OCI-LY7 (cell line): Measurements from ENCODE around the gene NCAM2. TPM values are rescaled to one million over a fixed set of nuclear protein-coding genes. Genes with fewer than 3 reads are reported as not detected.

Experiments
- BruUV-seq: library from RNA; stranded (reverse); fragments of 400-500 nt; replicated peaks from 2 replicates; lab custom pipeline; 2021; lab: Mats Ljungman, UMichigan
- CTCF ChIA-PET: fragments of 300-600 bp; sonication (Branson Sonifier 250); formaldehyde crosslinking; loops from one replicate; lab custom pipeline; 2022; ENCODE audit warnings: antibody characterized with exemption; ENCODE audit not compliant: unreplicated experiment; lab: Charles Lee
- POLR2A ChIA-PET: fragments of 300-600 bp; sonication (Branson Sonifier 250); formaldehyde crosslinking; loops from one replicate; lab custom pipeline; 2022; ENCODE audit warnings: antibody characterized with exemption; lab: Charles Lee
- DNase-seq: peaks from one replicate; pipeline ENCODE4 v3.0.0-alpha.2; 2015; ENCODE audit warnings: low spot score
- H2AFZ ChIP-seq: fragments of 200-600 bp; sonication (generic), shearing (Covaris generic); 2 replicates; pipeline ENCODE4 v1.6.1; 2014; ENCODE audit warnings: mild to moderate bottlenecking, antibody characterized with exemption, low read length, moderate library complexity
- H3K27ac ChIP-seq: fragments of 200-600 bp; sonication (generic); 2 replicates; pipeline ENCODE4 v1.5.1; 2014; ENCODE audit warnings: mixed run types, low read depth, mild to moderate bottlenecking, moderate library complexity, low read length, inconsistent platforms; ENCODE audit not compliant: poor library complexity, severe bottlenecking
- H3K36me3 ChIP-seq: fragments of 200-600 bp; sonication (generic); 2 replicates; pipeline ENCODE4 v1.6.1; 2014; ENCODE audit warnings: mild to moderate bottlenecking, antibody characterized with exemption, low read length, moderate library complexity, mixed read lengths; ENCODE audit not compliant: insufficient read depth
- H3K4me1 ChIP-seq: fragments of 200-600 bp; sonication (generic); 2 replicates; pipeline ENCODE4 v1.5.1; 2014; ENCODE audit warnings: mild to moderate bottlenecking, low read length; ENCODE audit not compliant: insufficient read depth, poor library complexity, severe bottlenecking
- H3K4me2 ChIP-seq: fragments of 200-600 bp; sonication (generic); 2 replicates; pipeline ENCODE4 v1.6.1; 2014; ENCODE audit warnings: mild to moderate bottlenecking, low read length
- H3K4me3 ChIP-seq: fragments of 200-600 bp; sonication (generic); 2 replicates; pipeline ENCODE4 v1.5.1; 2014; ENCODE audit warnings: mild to moderate bottlenecking, low read depth, low read length; ENCODE audit not compliant: poor library complexity, severe bottlenecking
- H3K79me2 ChIP-seq: fragments of 200-600 bp; sonication (generic); 2 replicates; pipeline ENCODE4 v1.6.1; 2016; ENCODE audit warnings: low read depth, mild to moderate bottlenecking, low read length, moderate library complexity, mixed read lengths; ENCODE audit not compliant: insufficient read depth
- H3K9me2 ChIP-seq: fragments of 200-600 bp; sonication (generic); 2 replicates; pipeline ENCODE4 v1.6.1; 2016; ENCODE audit warnings: mild to moderate bottlenecking, low read length, mixed read lengths; ENCODE audit not compliant: insufficient read depth
- H3K9me3 ChIP-seq: fragments of 200-600 bp; sonication (generic); 2 replicates; pipeline ENCODE4 v1.6.1; 2014; ENCODE audit warnings: mild to moderate bottlenecking, mixed run types, low read length, mixed read lengths
- H4K20me1 ChIP-seq: fragments of 200-600 bp; sonication (generic); 2 replicates; pipeline ENCODE4 v1.6.1; 2014; ENCODE audit warnings: mild to moderate bottlenecking, antibody characterized with exemption, low read length, moderate library complexity, mixed read lengths; ENCODE audit not compliant: insufficient read depth
- CTCF ChIP-seq: fragments of 200-600 bp; sonication (generic); conservative IDR thresholded peaks from 2 replicates; pipeline ENCODE4 v1.5.1; 2014; ENCODE audit warnings: mild to moderate bottlenecking, antibody characterized with exemption, low read length, moderate library complexity, mixed read lengths
- EZH2phosphoT487 ChIP-seq: fragments of 200-600 bp; sonication (generic); IDR thresholded peaks from 2 replicates; pipeline ENCODE4 v1.6.1; 2018; ENCODE audit warnings: low read depth, borderline replicate concordance, mild to moderate bottlenecking, mixed run types, antibody characterized with exemption, low read length, moderate library complexity, mixed read lengths
- intact Hi-C: fragments of 100-400 bp; cut with micrococcal nuclease; formaldehyde crosslinking; loops from one replicate; pipeline ENCODE4 v1.10.0; 2022; ENCODE audit not compliant: unreplicated experiment
- total RNA-seq, 2 experiments: library from RNA; depleted of rRNA in 1 of 2; stranded (reverse); fragments of >200 nt in 1 of 2; shearing (Covaris generic) in 1 of 2; gene quantifications; 2 replicates each; pipeline ENCODE4 v1.2.3, GENCODE V29; 2014 to 2022

The NCAM2 gene
- total RNA-seq, 2 experiments from 2014 or later: not detected

DNA sequence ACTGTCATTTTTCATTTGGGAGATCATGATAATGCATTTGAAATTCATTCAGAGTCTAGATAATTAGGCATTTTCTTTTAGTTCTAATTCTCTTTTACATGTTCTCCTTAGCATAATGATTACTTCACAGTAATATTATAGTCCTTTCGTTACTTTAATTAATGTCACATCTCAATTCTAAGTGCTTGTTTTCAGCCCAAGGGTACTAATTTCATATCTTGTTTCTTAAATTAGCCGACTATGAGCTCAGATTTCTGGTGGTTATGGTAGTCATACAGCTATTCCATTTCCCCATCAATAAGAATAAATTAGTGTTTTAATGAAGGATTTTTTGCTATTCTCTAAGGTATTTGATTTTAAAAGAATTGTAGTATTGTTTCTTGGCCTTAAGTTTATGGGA is 120.9 kb downstream of the NCAM2 start:
- POLR2A ChIA-PET: interaction anchor here (1.0 kb wide), 1 partner anchor 18 kb away, joined by 4 read pairs; no protein-coding TSS in a partner anchor
- BruUV-seq: no TSS peak
- intact Hi-C loops: no loop called here
- CTCF ChIA-PET: no interaction called here
- H3K4me3 ChIP-seq: no peak overlapping the region
- H3K4me1 ChIP-seq: no peaks in the 10 kb centered on the region
- no peak overlapping the region for H3K4me2 ChIP-seq
- H2AFZ ChIP-seq: no peak overlapping the region
- H3K9me2 ChIP-seq: no peaks in the 10 kb centered on the region
- TF ChIP-seq CTCF (no peak), EZH2phosphoT487 (no peak)
- H3K27ac ChIP-seq: no peak overlapping the region
- H4K20me1 ChIP-seq: no peaks in the 10 kb centered on the region
- H3K79me2 ChIP-seq: no peaks in the 10 kb centered on the region
- DNase-seq: no peak
- peaks cover 25% of the 10 kb centered on the region for H3K9me3 ChIP-seq
- H3K36me3 ChIP-seq: no peaks in the 10 kb centered on the region

- TF ChIP-seq CTCF (no peak), EZH2phosphoT487 (no peak)
- H3K36me3 ChIP-seq: no peaks in the 10 kb centered on the region
- no peak overlapping the region for H2AFZ ChIP-seq
Measured at GRCh38 chr21:21122680-21123079, 124.5 kb downstream of the NCAM2 start.

GRCh38 chr21:21132390-21132789 is 134.2 kb downstream of the NCAM2 start:
- Histone ChIP-seq H3K4me1 (no peaks in the 10 kb centered on the region), H3K9me3 (peaks cover 17% of the 10 kb centered on the region; the same call in 1 of the 2 replicates), H3K4me2 (no peak overlapping the region), H2AFZ (no peak overlapping the region), H3K27ac (no peak overlapping the region), H3K4me3 (no peak overlapping the region), H3K79me2 (no peaks in the 10 kb centered on the region), H4K20me1 (no peaks in the 10 kb centered on the region), H3K9me2 (no peaks in the 10 kb centered on the region), H3K36me3 (no peaks in the 10 kb centered on the region)
- no peak for TF ChIP-seq EZH2phosphoT487
- TF ChIP-seq CTCF: no peak
- DNase-seq: no peak
- no TSS peak for BruUV-seq
- intact Hi-C loops: no loop called here
- ChIA-PET CTCF (no interaction called here), POLR2A (interaction anchor here (1.0 kb wide), 1 partner anchor 28 kb away, joined by 3 read pairs; no protein-coding TSS in a partner anchor)

More at GRCh38 chr21:21122680-21123079, 124.5 kb downstream of the NCAM2 start:
- no peak overlapping the region for H3K4me3 ChIP-seq
- intact Hi-C loops: no loop called here
- H3K9me2 ChIP-seq: no peaks in the 10 kb centered on the region
- H3K79me2 ChIP-seq: no peaks in the 10 kb centered on the region
- POLR2A ChIA-PET: no interaction called here
- H3K4me2 ChIP-seq: no peak overlapping the region
- peaks cover 38% of the 10 kb centered on the region for H3K9me3 ChIP-seq
- no peaks in the 10 kb centered on the region for H3K4me1 ChIP-seq
- CTCF ChIA-PET: no interaction called here
- no TSS peak for BruUV-seq
- no peak overlapping the region for H3K27ac ChIP-seq
- DNase-seq: no peak
- no peaks in the 10 kb centered on the region for H4K20me1 ChIP-seq
